Fibroblast of peridontal ligament (primary cell): Measurements from ENCODE around the gene MERTK.
"Not testable (repeated sequence)": the region's sequence is repeated elsewhere in the genome, so short reads cannot be mapped to it uniquely, and the experiment has no call there.

ENCODE experiments used
- DNase-seq: peaks from one replicate; pipeline ENCODE4 v3.0.0-alpha.2; 2010; ENCODE audit errors: extremely low read depth

MERTK gene

GRCh38 chr2:112008910-112009485 lies 110.6 kb downstream of the MERTK start:
- no peak for DNase-seq

GRCh38 chr2:112010751-112011150 lies 112.3 kb downstream of the MERTK start:
- no peak for DNase-seq

GRCh38 chr2:112012556-112012955 lies 114.1 kb downstream of the MERTK start:
- no peak for DNase-seq

- no peak for DNase-seq
Measured at GRCh38 chr2:112018846-112019245, 120.4 kb downstream of the MERTK start.

- no peak for DNase-seq
Measured at GRCh38 chr2:112019569-112019982, 121.2 kb downstream of the MERTK start.

- no peak for DNase-seq
Measured at GRCh38 chr2:112020561-112020960, 122.2 kb downstream of the MERTK start.

GRCh38 chr2:112021290-112021689 lies 122.9 kb downstream of the MERTK start:
- no peak for DNase-seq

- peak; percentile 61 for DNase-seq
Measured at GRCh38 chr2:112021781-112022231, 123.4 kb downstream of the MERTK start.

- no peak for DNase-seq
Measured at GRCh38 chr2:112023707-112024106, 125.3 kb downstream of the MERTK start.

GRCh38 chr2:112024231-112024630 lies 125.8 kb downstream of the MERTK start:
- DNase-seq, result no peak

GRCh38 chr2:112024896-112025491 lies 126.6 kb downstream of the MERTK start:
- no peak for DNase-seq

GRCh38 chr2:112026509-112026908 lies 128.1 kb downstream of the MERTK start:
- DNase-seq, result no peak

- no peak for DNase-seq
Measured at GRCh38 chr2:112027767-112028166, 129.4 kb downstream of the MERTK start.

GRCh38 chr2:112029164-112029563 lies 130.8 kb downstream of the MERTK start:
- DNase-seq, result no peak

GRCh38 chr2:112031473-112032223 lies 133.2 kb downstream of the MERTK start:
- DNase-seq, result peak; percentile 42

GRCh38 chr2:112032224-112032586 lies 133.8 kb downstream of the MERTK start:
- DNase-seq, result peak; percentile 33

- DNase-seq, result peak; percentile 72
Measured at GRCh38 chr2:112032689-112033465, 134.5 kb downstream of the MERTK start.

- DNase-seq, result peak; percentile 38
Measured at GRCh38 chr2:112033600-112033999, 135.2 kb downstream of the MERTK start.

- DNase-seq, result no peak
Measured at GRCh38 chr2:112034924-112035323, 136.5 kb downstream of the MERTK start.

GRCh38 chr2:112035786-112036185 lies 137.4 kb downstream of the MERTK start:
- no peak for DNase-seq

GRCh38 chr2:112039556-112039955 lies 141.1 kb downstream of the MERTK start:
- not testable (repeated sequence) for DNase-seq

GRCh38 chr2:112040066-112040465 lies 141.7 kb downstream of the MERTK start:
- not testable (repeated sequence) for DNase-seq
